A549 (cell line): Measurements from ENCODE around the gene SELENOI.

Experiments
- CTCF ChIP-seq: fragments of >200 bp; sonication (Bioruptor Twin); formaldehyde crosslinking; IDR thresholded peaks from 3 replicates; pipeline ENCODE4 v1.5.1; 2016
- HOXB13 ChIP-seq: fragments of 250-450 bp; sonication (Bioruptor Pico); IDR thresholded peaks from 2 replicates; pipeline ENCODE4 v1.5.0; 2020; ENCODE audit warnings: low read depth, mild to moderate bottlenecking, moderate library complexity

- no peak for TF ChIP-seq HOXB13 (CRISPR knock-in tag)
- TF ChIP-seq CTCF = no peak
Measured at GRCh38 chr2:26432363-26432762, 86.4 kb downstream of the SELENOI start.
